Natural killer cell (primary cell): ENCODE data around the gene DUS1L. TPM values are rescaled to one million over a fixed set of nuclear protein-coding genes. Genes with fewer than 3 reads are reported as not detected.

Experiments
- ATAC-seq, 3 donors: fragments of 150-1000 bp in 2 of 3; fragments of 200-7000 bp in 1 of 3; cut with Tn5 transposase; 1 replicate in 1 of 3; 2 replicates in 2 of 3; pipeline ENCODE4 v1.10.0; 2021; ENCODE audit warnings: mild to moderate bottlenecking in 2 of 3, moderate library complexity in 2 of 3
- DNase-seq, 2 donors: peaks; one replicate each; pipeline versions ENCODE4 v3.0.0 to v3.0.0-alpha.2; 2013 to 2021; ENCODE audit warnings: mixed read lengths in 1 of 2
- H3K27ac ChIP-seq: one replicate; pipeline ENCODE4 v1.5.1; 2013; ENCODE audit warnings: mild to moderate bottlenecking, low read length
- H3K27me3 ChIP-seq: one replicate; pipeline ENCODE4 v1.6.1; 2013; ENCODE audit warnings: low read length; ENCODE audit not compliant: control insufficient read depth, insufficient read depth
- H3K36me3 ChIP-seq: one replicate; pipeline ENCODE4 v1.6.1; 2013; ENCODE audit warnings: low read length; ENCODE audit not compliant: control insufficient read depth, insufficient read depth
- H3K4me1 ChIP-seq: one replicate; pipeline ENCODE4 v1.6.1; 2013; ENCODE audit warnings: low read length; ENCODE audit not compliant: control insufficient read depth, insufficient read depth
- H3K4me3 ChIP-seq: one replicate; pipeline ENCODE4 v1.5.1; 2013; ENCODE audit warnings: low read length
- H3K9me3 ChIP-seq: one replicate; pipeline ENCODE4 v1.6.1; 2013; ENCODE audit warnings: low read length; ENCODE audit not compliant: control insufficient read depth, insufficient read depth
- H3K27ac Mint-ChIP-seq, 2 donors: one replicate each; pipeline ENCODE4 v1.8.0; 2022; ENCODE audit warnings: mild to moderate bottlenecking in 2 of 2, mixed read lengths in 2 of 2, moderate library complexity in 1 of 2
- H3K27me3 Mint-ChIP-seq, 2 donors: one replicate each; pipeline ENCODE4 v1.8.0; 2022; ENCODE audit warnings: low read depth in 2 of 2, mixed read lengths in 2 of 2
- H3K36me3 Mint-ChIP-seq: one replicate; pipeline ENCODE4 v1.8.0; 2022; ENCODE audit warnings: mixed read lengths
- H3K4me1 Mint-ChIP-seq, 2 donors: one replicate each; pipeline ENCODE4 v1.8.0; 2022; ENCODE audit warnings: mixed read lengths in 2 of 2
- H3K4me3 Mint-ChIP-seq: one replicate; pipeline ENCODE4 v1.8.0; 2022; ENCODE audit warnings: mild to moderate bottlenecking, moderate library complexity, mixed read lengths
- H3K9me3 Mint-ChIP-seq, 2 donors: one replicate each; pipeline ENCODE4 v1.8.0; 2022; ENCODE audit warnings: mixed read lengths in 2 of 2
- CTCF ChIP-seq: fragments of 200-600 bp; IDR thresholded peaks from one replicate; pipeline ENCODE4 v1.8.0; 2022; ENCODE audit warnings: antibody characterized with exemption
- WGBS: methylation state at CpG from one replicate; pipeline ENCODE4 v1.1.7; 2013; ENCODE audit warnings: missing lambda C conversion rate; ENCODE audit not compliant: insufficient coverage; 5-methylcytosine and 5-hydroxymethylcytosine counted together
- intact Hi-C: fragments of 100-400 bp; cut with micrococcal nuclease; formaldehyde crosslinking; loops from one replicate; pipeline ENCODE4 v1.14.2; 2022
- total RNA-seq, 4 donors: library from RNA; stranded (reverse); fragments of 120-200 nt in 1 of 4; gene quantifications; one replicate each; pipeline versions ENCODE4 v1.2.3 to v1.2.4, GENCODE V29; 2013 to 2022

The DUS1L gene
- total RNA-seq, 3 donors from 2014 or later (not counting 1 experiment from before 2014, with no cell fraction given) = 122 to 144 (median 136) TPM

GRCh38 chr17:82091264-82092066 lies 25.9 kb upstream of the DUS1L start:
- Histone ChIP-seq H3K27me3 (no peaks in the 10 kb centered on the region), H3K9me3 (no peaks in the 10 kb centered on the region), H3K36me3 (peaks cover 66% of the 10 kb centered on the region), H3K27ac (no peak overlapping the region), H3K4me3 (no peak overlapping the region), H3K4me1 (peaks cover 3% of the 10 kb centered on the region)
- intact Hi-C loops = loop anchor here (10.0 kb wide), 1 partner anchor 217 kb away; the partner anchor contains the start of gene ARHGDIA
- TF ChIP-seq CTCF = no peak
- Mint-ChIP-seq H3K36me3 (no peaks in the 10 kb centered on the region), H3K4me3 (no peak overlapping the region), H3K4me1 (no peaks in the 10 kb centered on the region), H3K27me3 (no peaks in the 10 kb centered on the region), H3K27ac (no peak overlapping the region), H3K9me3 (no peaks in the 10 kb centered on the region)
- ATAC-seq = no peak
- WGBS = 97% methylated on average over 37 of the region's 37 CpGs
- no peak for DNase-seq

- TF ChIP-seq CTCF = no peak
- DNase-seq (no peak), ATAC-seq (no peak)
- H3K4me3 ChIP-seq = no peak overlapping the region
- Mint-ChIP-seq H3K36me3 (no peaks in the 10 kb centered on the region), H3K27me3 (no peaks in the 10 kb centered on the region), H3K9me3 (no peaks in the 10 kb centered on the region), H3K27ac (no peak overlapping the region), H3K4me1 (no peaks in the 10 kb centered on the region), H3K4me3 (no peak overlapping the region)
- H3K4me1 ChIP-seq = no peaks in the 10 kb centered on the region
- H3K27me3 ChIP-seq = no peaks in the 10 kb centered on the region
- WGBS = 96% methylated on average over 29 of the region's 29 CpGs
- H3K27ac ChIP-seq = no peak overlapping the region
- H3K36me3 ChIP-seq = peaks cover 71% of the 10 kb centered on the region
- intact Hi-C loops = loop anchor here (10.0 kb wide), 1 partner anchor 216 kb away; the partner anchor contains the start of gene ARHGDIA
- no peaks in the 10 kb centered on the region for H3K9me3 ChIP-seq
Observed at GRCh38 chr17:82090549-82091263, 25.1 kb upstream of the DUS1L start.

- Histone ChIP-seq H3K4me1 (no peaks in the 10 kb centered on the region), H3K36me3 (peaks cover 65% of the 10 kb centered on the region), H3K27ac (no peak overlapping the region), H3K9me3 (no peaks in the 10 kb centered on the region), H3K27me3 (no peaks in the 10 kb centered on the region), H3K4me3 (no peak overlapping the region)
- WGBS = 95% methylated on average over 26 of the region's 29 CpGs
- no peak overlapping the region for H3K27ac Mint-ChIP-seq
- no peaks in the 10 kb centered on the region for H3K36me3 Mint-ChIP-seq
- no peaks in the 10 kb centered on the region for H3K4me1 Mint-ChIP-seq
- H3K9me3 Mint-ChIP-seq = no peaks in the 10 kb centered on the region
- DNase-seq = no peak
- no peaks in the 10 kb centered on the region for H3K27me3 Mint-ChIP-seq
- intact Hi-C loops = loop anchor here (10.0 kb wide), 1 partner anchor 215 kb away; the partner anchor contains the start of gene ARHGDIA
- no peak overlapping the region for H3K4me3 Mint-ChIP-seq
- no peak for ATAC-seq
- TF ChIP-seq CTCF = no peak
Observed at GRCh38 chr17:82089723-82090548, 24.3 kb upstream of the DUS1L start.
